Measurements from ENCODE around the gene HSD17B12.

HSD17B12 gene

DNA sequence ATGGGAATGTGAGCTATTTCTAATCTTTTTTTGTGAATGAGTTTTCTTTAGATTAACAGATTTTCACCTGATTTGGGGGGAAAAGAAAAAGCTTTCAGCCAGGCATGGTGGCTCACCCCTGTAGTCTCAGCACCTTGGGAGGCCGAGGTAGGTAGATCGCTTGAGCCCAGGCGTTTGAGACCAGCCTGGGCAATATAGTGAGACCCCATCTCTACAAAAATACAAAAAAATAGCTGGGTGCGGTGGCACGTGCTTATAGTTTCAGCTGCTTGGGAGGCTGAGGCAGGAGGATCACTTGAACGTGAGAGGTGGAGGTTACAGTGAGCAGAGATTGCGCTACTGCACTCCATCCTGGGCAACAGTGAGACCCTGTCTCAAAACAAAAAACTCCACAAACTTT is 92.2 kb downstream of the HSD17B12 start:
- H3K4me1 ChIP-seq (ENCODE audit: insufficient read depth, low read length): no peaks in the 10 kb centered on the region
- no peak overlapping the region for H3K4me3 ChIP-seq (ENCODE audit: low read length)
- H3K36me3 ChIP-seq (ENCODE audit: insufficient read depth, low read length): peaks cover 34% of the 10 kb centered on the region
- H3K27me3 ChIP-seq (ENCODE audit: insufficient read depth, low read length): no peaks in the 10 kb centered on the region
- no peak overlapping the region for H3K9ac ChIP-seq (ENCODE audit: low read depth, low read length)
- peaks cover 8% of the 10 kb centered on the region; the same call in 1 of the 2 replicates for H3K9me3 ChIP-seq (ENCODE audit: insufficient read depth, low read depth, low read length)
- no peak overlapping the region for H3K27ac ChIP-seq (ENCODE audit: low read depth, low read length)
- WGBS: 99% methylated on average over 7 of the region's 7 CpGs

DNA sequence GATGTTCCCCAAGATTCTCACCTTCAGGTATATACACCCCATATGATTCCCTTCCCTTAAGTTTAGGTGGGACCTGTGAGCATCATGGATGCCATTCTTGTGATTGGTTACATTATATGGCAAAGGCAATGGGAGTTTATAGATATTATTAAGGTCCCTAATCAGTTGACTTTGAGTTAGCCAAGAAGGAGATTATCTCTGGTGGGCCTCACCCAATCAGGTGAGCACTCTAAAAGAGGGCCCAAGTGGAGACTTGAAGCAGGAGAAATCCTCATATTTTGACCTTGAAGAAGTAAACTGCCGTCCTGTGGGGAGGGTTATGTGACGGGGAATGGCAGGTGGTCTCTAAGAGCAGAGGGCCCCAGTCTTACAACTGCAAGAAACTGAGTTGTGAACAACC is 94.2 kb downstream of the HSD17B12 start:
- no peak overlapping the region for H3K27ac ChIP-seq (ENCODE audit: low read depth, low read length)
- H3K4me3 ChIP-seq (ENCODE audit: low read length): no peak overlapping the region
- no peaks in the 10 kb centered on the region for H3K4me1 ChIP-seq (ENCODE audit: insufficient read depth, low read length)
- H3K27me3 ChIP-seq (ENCODE audit: insufficient read depth, low read length): no peaks in the 10 kb centered on the region
- peaks cover 8% of the 10 kb centered on the region; the same call in 1 of the 2 replicates for H3K9me3 ChIP-seq (ENCODE audit: insufficient read depth, low read depth, low read length)
- H3K9ac ChIP-seq (ENCODE audit: low read depth, low read length): no peak overlapping the region
- WGBS: 92% methylated on average over 2 of the region's 2 CpGs
- peaks cover 23% of the 10 kb centered on the region; the same call in 1 of the 2 replicates for H3K36me3 ChIP-seq (ENCODE audit: insufficient read depth, low read length)

DNA sequence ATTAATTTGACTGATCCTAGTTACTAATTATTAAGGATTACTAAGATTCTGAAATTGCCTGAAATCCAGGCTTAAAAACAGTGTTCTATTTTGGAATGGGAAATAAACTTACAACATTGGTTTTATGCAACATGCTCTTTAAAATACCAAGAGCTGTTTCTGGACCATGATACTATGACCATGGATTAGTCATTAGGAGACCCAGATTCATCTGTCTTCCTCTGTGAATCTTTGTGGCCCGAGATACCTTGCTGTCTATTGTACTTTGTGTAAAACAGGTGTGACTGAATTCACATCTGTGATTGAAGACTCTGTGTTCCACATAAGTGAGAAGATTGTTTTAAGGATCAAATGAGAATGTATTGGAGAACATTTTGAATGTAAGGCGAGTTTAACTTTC is 98.8 kb downstream of the HSD17B12 start:
- no peaks in the 10 kb centered on the region for H3K27me3 ChIP-seq (ENCODE audit: insufficient read depth, low read length)
- H3K27ac ChIP-seq (ENCODE audit: low read depth, low read length): no peak overlapping the region
- no peaks in the 10 kb centered on the region for H3K4me1 ChIP-seq (ENCODE audit: insufficient read depth, low read length)
- peaks cover 24% of the 10 kb centered on the region for H3K9me3 ChIP-seq (ENCODE audit: insufficient read depth, low read depth, low read length)
- H3K9ac ChIP-seq (ENCODE audit: low read depth, low read length): no peak overlapping the region
- no peak overlapping the region for H3K4me3 ChIP-seq (ENCODE audit: low read length)
- 92% methylated on average over 2 of the region's 2 CpGs for WGBS
- H3K36me3 ChIP-seq (ENCODE audit: insufficient read depth, low read length): peaks cover 19% of the 10 kb centered on the region; the same call in 1 of the 2 replicates

DNA sequence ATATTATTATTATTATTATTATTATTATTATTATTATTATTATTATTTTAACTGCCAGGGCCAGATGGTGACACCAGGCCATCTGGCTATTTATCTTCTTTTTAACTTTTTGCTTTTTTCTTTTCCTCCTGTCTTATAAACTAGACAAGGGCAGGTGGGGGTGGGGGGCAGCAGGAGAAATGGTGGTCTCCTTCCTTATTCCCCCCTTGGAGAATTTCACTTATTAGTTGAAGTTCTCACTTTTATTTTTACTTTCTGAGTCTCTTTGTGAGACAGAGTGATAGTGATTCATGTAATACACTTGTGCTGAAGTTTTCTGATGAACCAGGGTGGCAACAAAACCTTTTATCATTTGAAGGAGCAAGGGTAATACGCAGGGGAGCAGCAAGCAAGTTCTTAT is 103.8 kb downstream of the HSD17B12 start:
- peaks cover 19% of the 10 kb centered on the region for H3K9me3 ChIP-seq (ENCODE audit: insufficient read depth, low read depth, low read length)
- H3K36me3 ChIP-seq (ENCODE audit: insufficient read depth, low read length): peaks cover 12% of the 10 kb centered on the region; the same call in 1 of the 2 replicates
- H3K4me1 ChIP-seq (ENCODE audit: insufficient read depth, low read length): no peaks in the 10 kb centered on the region
- no peak overlapping the region for H3K27ac ChIP-seq (ENCODE audit: low read depth, low read length)
- H3K27me3 ChIP-seq (ENCODE audit: insufficient read depth, low read length): no peaks in the 10 kb centered on the region
- 88% methylated on average over 1 of the region's 1 CpG for WGBS
- no peak overlapping the region for H3K4me3 ChIP-seq (ENCODE audit: low read length)
- H3K9ac ChIP-seq (ENCODE audit: low read depth, low read length): no peak overlapping the region

GRCh38 chr11:43784866-43785265 is 104.3 kb downstream of the HSD17B12 start:
- Histone ChIP-seq H3K9me3 (ENCODE audit: insufficient read depth, low read depth, low read length) (peaks cover 19% of the 10 kb centered on the region), H3K36me3 (ENCODE audit: insufficient read depth, low read length) (peaks cover 10% of the 10 kb centered on the region; the same call in 1 of the 2 replicates), H3K4me1 (ENCODE audit: insufficient read depth, low read length) (no peaks in the 10 kb centered on the region), H3K27ac (ENCODE audit: low read depth, low read length) (no peak overlapping the region), H3K27me3 (ENCODE audit: insufficient read depth, low read length) (no peaks in the 10 kb centered on the region), H3K9ac (ENCODE audit: low read depth, low read length) (no peak overlapping the region), H3K4me3 (ENCODE audit: low read length) (no peak overlapping the region)
- 91% methylated on average over 2 of the region's 2 CpGs for WGBS

DNA sequence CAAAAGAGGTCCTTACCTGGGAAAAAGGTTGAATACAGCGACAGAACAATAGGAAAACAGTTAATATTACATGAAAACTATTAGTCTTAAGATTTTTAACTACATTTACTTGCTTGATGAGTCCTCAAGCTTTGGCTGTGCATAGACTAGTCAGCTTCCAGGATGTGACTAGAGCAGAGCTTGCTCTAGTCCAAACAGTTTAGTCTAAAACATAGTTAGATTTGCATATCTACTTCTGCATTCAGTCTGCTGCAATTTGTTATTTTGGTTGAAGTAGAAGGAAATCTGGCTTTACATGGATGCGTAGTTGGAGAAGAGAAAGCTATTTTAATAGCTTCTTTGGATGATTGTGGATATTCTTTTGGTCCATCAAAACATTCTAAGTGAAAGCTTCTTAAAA is 104.8 kb downstream of the HSD17B12 start:
- H3K9me3 ChIP-seq (ENCODE audit: insufficient read depth, low read depth, low read length): peaks cover 19% of the 10 kb centered on the region
- no peaks in the 10 kb centered on the region for H3K27me3 ChIP-seq (ENCODE audit: insufficient read depth, low read length)
- no peak overlapping the region for H3K9ac ChIP-seq (ENCODE audit: low read depth, low read length)
- 92% methylated on average over 1 of the region's 2 CpGs for WGBS
- no peaks in the 10 kb centered on the region for H3K4me1 ChIP-seq (ENCODE audit: insufficient read depth, low read length)
- H3K36me3 ChIP-seq (ENCODE audit: insufficient read depth, low read length): peaks cover 9% of the 10 kb centered on the region; the same call in 1 of the 2 replicates
- H3K4me3 ChIP-seq (ENCODE audit: low read length): no peak overlapping the region
- no peak overlapping the region for H3K27ac ChIP-seq (ENCODE audit: low read depth, low read length)

DNA sequence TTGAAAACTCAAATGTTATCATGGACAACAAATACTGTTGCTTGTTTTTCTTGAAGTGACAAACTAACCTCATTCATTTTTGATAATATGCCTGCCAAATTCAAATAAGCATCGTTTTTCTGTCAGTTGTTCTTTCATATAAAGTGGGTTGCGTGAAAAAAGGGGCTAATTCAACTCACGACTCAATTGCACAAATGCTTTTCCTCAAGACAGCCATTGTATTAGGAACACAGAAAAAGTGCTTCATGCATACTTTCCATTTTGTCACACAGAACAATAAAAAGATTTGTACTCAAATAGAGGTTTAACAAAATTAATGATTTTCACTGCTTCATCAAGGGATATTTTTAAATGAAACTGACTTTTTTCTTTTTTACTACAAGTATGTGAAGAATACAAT is 105.5 kb downstream of the HSD17B12 start:
- Histone ChIP-seq H3K4me1 (ENCODE audit: insufficient read depth, low read length) (no peaks in the 10 kb centered on the region), H3K9me3 (ENCODE audit: insufficient read depth, low read depth, low read length) (peaks cover 19% of the 10 kb centered on the region), H3K4me3 (ENCODE audit: low read length) (no peak overlapping the region), H3K36me3 (ENCODE audit: insufficient read depth, low read length) (peaks cover 9% of the 10 kb centered on the region; the same call in 1 of the 2 replicates), H3K27me3 (ENCODE audit: insufficient read depth, low read length) (no peaks in the 10 kb centered on the region), H3K27ac (ENCODE audit: low read depth, low read length) (no peak overlapping the region), H3K9ac (ENCODE audit: low read depth, low read length) (no peak overlapping the region)
- WGBS: 90% methylated on average over 3 of the region's 3 CpGs

DNA sequence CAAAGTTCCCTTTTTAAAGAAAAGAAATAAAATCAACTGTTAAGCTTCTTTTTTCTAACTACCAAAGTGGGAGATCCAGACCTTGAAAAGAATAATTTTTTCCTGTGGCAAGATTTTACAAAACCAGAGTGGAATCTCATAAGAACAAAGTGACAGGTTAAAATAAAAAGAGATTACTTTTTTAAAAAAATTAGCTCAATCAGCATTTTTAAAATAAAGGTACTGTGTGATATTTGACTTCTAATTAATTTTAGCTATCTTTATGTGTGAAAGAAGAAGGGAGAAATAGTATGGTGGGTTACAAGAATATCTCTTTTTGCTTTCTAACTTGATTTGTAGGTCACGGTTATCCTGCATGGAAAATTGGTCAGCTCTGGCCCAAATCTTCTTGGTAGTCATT is 107.3 kb downstream of the HSD17B12 start:
- no peaks in the 10 kb centered on the region for H3K4me1 ChIP-seq (ENCODE audit: insufficient read depth, low read length)
- no peak overlapping the region for H3K27ac ChIP-seq (ENCODE audit: low read depth, low read length)
- H3K9ac ChIP-seq (ENCODE audit: low read depth, low read length): no peak overlapping the region
- H3K27me3 ChIP-seq (ENCODE audit: insufficient read depth, low read length): no peaks in the 10 kb centered on the region
- H3K36me3 ChIP-seq (ENCODE audit: insufficient read depth, low read length): peaks cover 5% of the 10 kb centered on the region; the same call in 1 of the 2 replicates
- 92% methylated on average over 1 of the region's 1 CpG for WGBS
- no peak overlapping the region for H3K4me3 ChIP-seq (ENCODE audit: low read length)
- peaks cover 16% of the 10 kb centered on the region for H3K9me3 ChIP-seq (ENCODE audit: insufficient read depth, low read depth, low read length)

GRCh38 chr11:43788421-43788820 is 107.9 kb downstream of the HSD17B12 start:
- no peak overlapping the region for H3K27ac ChIP-seq (ENCODE audit: low read depth, low read length)

DNA sequence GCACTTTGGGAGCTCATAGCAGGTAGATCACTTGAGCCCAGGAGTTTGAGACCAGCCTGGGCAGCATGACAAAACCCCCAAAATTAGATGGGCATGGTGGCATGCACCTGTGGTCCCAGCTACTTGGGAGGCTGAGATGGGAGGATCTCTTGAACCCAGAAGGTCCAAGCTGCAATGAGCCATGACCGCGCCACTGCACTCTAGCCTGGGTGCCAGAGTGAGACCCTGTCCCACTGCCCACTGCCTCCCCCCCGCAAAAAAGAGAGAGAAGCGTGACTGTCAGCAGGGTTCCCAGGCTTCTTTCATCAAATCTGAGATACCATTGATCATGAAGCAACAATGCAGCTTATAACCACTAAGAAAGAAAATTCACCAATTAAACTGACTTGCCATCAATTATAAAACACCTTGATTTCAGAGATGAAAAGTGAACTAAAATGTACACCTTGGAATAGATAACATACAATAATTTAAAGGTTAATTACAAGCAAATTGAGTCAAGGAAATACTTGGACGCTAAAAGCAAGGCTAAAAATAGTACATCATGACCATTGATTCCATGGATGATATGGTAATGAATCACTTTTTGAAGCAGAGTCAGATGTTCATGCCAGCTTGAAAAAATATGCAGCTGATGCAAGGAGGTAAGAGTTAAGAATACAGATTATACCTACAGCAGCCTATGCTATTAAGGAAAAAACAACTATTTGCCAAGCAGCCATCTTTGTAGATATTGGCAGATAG is 109.3 kb downstream of the HSD17B12 start:
- no peak overlapping the region for H3K4me3 ChIP-seq (ENCODE audit: low read length)
- H3K4me1 ChIP-seq (ENCODE audit: insufficient read depth, low read length): no peaks in the 10 kb centered on the region
- no peak overlapping the region for H3K9ac ChIP-seq (ENCODE audit: low read depth, low read length)
- no peak overlapping the region for H3K27ac ChIP-seq (ENCODE audit: low read depth, low read length)
- no peaks in the 10 kb centered on the region; the same call in 1 of the 2 replicates for H3K36me3 ChIP-seq (ENCODE audit: insufficient read depth, low read length)
- 98% methylated on average over 5 of the region's 5 CpGs for WGBS
- H3K27me3 ChIP-seq (ENCODE audit: insufficient read depth, low read length): no peaks in the 10 kb centered on the region
- no peaks in the 10 kb centered on the region for H3K9me3 ChIP-seq (ENCODE audit: insufficient read depth, low read depth, low read length)

More at GRCh38 chr11:43788421-43788820, 107.9 kb downstream of the HSD17B12 start:
- H3K9ac ChIP-seq (ENCODE audit: low read depth, low read length): no peak overlapping the region
- 86% methylated on average over 3 of the region's 3 CpGs for WGBS
- no peaks in the 10 kb centered on the region for H3K27me3 ChIP-seq (ENCODE audit: insufficient read depth, low read length)
- H3K4me1 ChIP-seq (ENCODE audit: insufficient read depth, low read length): no peaks in the 10 kb centered on the region
- H3K9me3 ChIP-seq (ENCODE audit: insufficient read depth, low read depth, low read length): peaks cover 12% of the 10 kb centered on the region
- H3K4me3 ChIP-seq (ENCODE audit: low read length): no peak overlapping the region
- H3K36me3 ChIP-seq (ENCODE audit: insufficient read depth, low read length): 0 out of 2 replicates have a peak, but pooled peaks cover 4% of the 10 kb centered on the region

- Histone ChIP-seq H3K27me3 (ENCODE audit: insufficient read depth, low read length) (no peaks in the 10 kb centered on the region), H3K36me3 (ENCODE audit: insufficient read depth, low read length) (no peaks in the 10 kb centered on the region; the same call in 1 of the 2 replicates), H3K4me1 (ENCODE audit: insufficient read depth, low read length) (no peaks in the 10 kb centered on the region), H3K9ac (ENCODE audit: low read depth, low read length) (no peak overlapping the region), H3K27ac (ENCODE audit: low read depth, low read length) (no peak overlapping the region), H3K9me3 (ENCODE audit: insufficient read depth, low read depth, low read length) (no peaks in the 10 kb centered on the region), H3K4me3 (ENCODE audit: low read length) (no peak overlapping the region)
- WGBS: 91% methylated on average over 4 of the region's 4 CpGs
Observed at GRCh38 chr11:43790444-43790794, 109.9 kb downstream of the HSD17B12 start.
